HG03175 (cell line): ENCODE results near the gene ADORA1.

Experiments
- ATAC-seq: cut with Tn5 transposase; IDR thresholded peaks from one replicate; pipeline ENCODE4 v1.9.1; 2021; ENCODE audit warnings: mild to moderate bottlenecking, moderate library complexity; ENCODE audit not compliant: unreplicated experiment

The ADORA1 gene

GRCh38 chr1:203185585-203185984, 58.1 kb downstream of the ADORA1 start:
- no peak for ATAC-seq

- ATAC-seq: no peak
Observed at GRCh38 chr1:203186091-203186445, 58.5 kb downstream of the ADORA1 start.

DNA sequence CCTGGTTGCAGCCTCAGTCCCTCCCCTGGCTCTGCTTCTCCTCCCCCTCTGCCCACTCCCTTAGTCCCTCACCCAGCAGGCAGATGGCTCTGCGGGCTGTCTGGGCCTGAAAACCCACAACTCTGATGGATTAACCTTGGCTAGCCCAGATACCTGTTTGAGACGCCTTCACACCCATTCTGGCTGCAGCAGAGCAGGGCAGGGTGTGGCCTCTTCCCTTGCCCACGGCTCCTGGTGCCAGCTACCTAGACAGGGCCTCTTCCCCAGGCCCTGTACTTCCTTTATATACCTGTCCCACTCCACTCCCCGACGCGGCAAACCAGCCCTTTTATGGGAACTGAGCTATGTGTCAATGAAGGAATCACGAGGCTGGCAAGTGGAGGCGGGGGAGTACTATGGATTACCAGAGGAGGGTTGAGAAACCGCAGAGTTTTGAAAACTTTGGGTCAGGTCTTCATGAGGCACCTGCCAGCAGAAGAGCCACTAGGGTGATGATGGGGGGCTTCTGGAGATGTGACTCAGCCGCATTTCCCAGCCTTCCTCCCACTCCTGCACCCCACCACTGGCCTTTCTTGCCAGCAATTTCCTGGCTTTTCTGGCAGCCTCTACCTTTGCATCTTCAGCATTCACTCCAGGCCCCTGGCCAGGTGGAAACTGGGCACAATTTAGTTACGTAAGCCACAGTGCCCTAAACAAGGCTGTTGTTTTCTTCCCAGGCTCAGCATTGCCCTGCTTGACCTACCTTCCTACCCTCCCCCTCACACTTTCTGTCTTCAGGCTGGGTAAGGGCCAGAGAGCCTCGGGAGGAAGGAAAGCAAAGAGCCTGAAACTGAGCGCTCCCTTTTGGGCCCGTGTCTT, 59.1 kb downstream of the ADORA1 start, which contains the start of gene CHI3L1:
Gene CHI3L1 (minus strand): TSS at position 259 of the 858 bp plus-strand sequence. CDS start 81 bp downstream, at position 178.
- ATAC-seq: no peak

GRCh38 chr1:203187304-203187685, 59.8 kb downstream of the ADORA1 start:
- ATAC-seq: no peak

GRCh38 chr1:203187689-203188264, 60.3 kb downstream of the ADORA1 start:
- no peak for ATAC-seq

DNA sequence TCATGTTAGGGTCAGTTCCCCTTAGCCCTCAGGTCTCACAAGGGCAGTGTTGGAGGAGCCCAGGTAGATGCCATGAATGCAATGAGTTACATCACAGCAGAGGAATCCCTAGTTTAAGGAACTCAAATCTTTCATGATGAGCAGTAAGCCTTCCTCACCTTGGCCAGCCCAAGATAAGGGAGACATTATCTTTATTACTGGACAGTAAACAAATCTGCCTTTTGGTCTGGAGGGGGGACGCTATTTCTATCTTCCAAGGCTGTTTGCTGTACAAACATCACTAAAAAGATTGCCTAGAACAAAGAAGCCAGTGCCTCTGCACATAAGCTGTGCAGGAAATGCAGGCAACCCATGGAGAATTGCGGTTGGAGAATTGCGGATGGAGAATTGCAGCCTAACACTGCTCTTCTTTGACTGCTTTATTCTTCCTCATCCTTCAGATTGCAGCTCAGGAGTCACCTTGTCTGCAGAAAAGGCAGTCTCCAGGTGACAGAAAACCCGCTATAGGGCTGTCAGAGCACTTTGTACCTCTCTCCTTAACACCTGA, 61.2 kb downstream of the ADORA1 start:
- no peak for ATAC-seq

- ATAC-seq: no peak
Observed at GRCh38 chr1:203189951-203190352, 62.4 kb downstream of the ADORA1 start.

GRCh38 chr1:203190949-203191348, 63.4 kb downstream of the ADORA1 start:
- ATAC-seq: no peak

- no peak for ATAC-seq
Observed at GRCh38 chr1:203196371-203196770, 68.8 kb downstream of the ADORA1 start.

DNA sequence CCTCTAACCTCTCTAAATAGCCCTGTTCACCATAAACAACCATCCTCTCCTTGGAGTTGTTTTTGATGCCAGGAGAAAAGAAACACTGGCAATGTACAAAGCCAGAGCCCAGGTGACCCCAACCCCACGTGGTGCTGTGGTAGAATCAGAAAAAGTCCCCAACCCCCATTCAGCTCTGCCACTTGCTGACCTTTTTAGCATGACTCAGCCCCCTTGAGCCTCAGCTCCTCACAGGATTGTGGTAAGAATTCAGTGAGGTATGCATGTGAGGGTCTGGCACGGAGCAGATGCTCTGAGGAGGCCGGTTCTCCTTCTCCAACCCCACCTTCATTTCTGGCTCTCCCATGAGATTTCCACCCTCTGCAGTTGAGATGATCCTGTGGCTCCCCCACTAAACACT, 70.1 kb downstream of the ADORA1 start:
- ATAC-seq: no peak

DNA sequence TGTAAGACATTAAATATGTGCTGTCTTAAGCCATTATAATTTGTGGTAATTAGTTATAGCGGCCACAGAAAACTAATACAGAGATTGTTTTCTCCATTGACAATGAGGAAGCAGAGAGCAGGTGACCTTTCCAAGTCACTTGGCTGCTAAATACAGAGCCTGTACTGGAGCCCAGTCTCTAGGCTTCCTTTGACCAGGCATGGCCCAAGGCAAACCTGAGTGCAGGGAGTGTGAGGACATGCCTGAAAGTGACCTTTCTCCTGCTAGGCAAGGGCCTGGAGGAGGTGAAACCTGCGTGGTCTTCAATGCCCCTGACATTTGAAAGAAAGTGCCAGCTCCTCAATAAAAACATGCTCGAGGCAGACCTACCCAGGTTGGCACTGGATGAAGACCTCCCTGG, 71.5 kb downstream of the ADORA1 start:
- ATAC-seq: no peak

- no peak for ATAC-seq
Observed at GRCh38 chr1:203199481-203199815, 71.9 kb downstream of the ADORA1 start.

DNA sequence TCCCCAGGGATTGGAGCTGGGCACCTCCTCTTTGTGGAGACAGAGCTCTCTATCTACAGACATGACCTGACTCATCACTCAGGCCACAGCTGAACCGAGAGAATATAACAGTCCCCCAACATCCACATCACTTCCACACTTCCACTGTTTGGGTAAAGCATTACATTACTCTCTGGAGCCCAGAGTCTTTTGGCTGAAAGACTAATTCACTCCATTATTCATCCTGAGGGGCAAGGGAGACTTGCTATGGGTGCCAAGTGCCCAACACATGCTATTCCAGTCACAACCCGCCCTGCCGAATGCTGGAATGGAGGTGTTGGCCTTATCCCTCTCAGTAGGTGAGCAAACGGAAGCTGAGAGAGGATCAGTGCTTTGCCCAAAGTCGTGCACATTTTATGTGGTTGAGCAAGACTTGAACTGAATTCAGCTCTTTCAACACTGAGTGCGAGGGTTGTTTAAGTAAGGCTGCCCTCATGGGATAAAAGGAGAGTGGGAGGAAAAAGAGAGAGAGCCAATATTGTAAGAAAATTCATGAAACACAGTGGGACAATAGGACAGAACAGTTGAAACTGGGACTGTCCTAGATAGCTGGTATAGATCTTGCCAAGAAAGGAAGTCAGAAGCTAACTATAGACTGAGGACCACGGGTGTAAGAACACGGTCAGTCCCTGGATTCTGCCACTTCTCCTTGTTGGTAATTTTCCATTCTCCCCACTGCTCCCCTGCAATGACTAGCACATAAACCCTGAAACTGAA, 72.5 kb downstream of the ADORA1 start:
- no peak for ATAC-seq

GRCh38 chr1:203200916-203201315, 73.4 kb downstream of the ADORA1 start:
- no peak for ATAC-seq

DNA sequence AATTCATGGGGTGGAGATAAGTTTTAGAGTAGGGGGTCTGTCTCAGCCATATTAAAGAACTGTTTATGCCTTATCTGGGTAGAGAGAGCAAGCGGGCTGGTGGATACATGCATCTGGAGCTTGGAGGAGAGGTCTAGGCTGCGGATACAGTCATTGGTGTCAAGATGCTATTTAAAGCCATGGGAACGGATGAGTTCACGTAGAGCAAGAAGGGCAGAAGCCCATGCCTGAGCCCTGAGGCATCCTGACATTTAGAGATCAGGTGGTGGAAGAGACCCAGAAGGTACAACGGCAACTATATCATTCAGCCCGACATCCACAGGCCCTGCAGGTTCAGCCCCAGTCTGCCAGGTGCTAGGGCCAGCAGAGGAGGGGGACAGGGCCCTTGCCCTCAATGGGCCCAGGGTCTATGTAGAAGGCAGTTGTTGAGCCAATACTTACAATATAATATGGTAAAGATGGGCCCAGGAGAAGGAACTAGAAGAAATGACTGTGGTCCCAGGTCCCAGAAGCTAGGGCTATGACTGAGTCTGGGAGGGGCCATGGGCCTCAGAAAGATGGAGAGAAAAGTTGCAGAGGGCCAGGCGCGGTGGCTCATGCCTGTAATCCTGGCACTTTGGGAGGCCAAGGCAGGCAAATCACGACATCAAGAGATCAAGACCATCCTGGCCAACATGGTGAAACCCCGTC, 74.1 kb downstream of the ADORA1 start:
- no peak for ATAC-seq

- ATAC-seq: no peak
Observed at GRCh38 chr1:203202431-203203245, 75.1 kb downstream of the ADORA1 start.

GRCh38 chr1:203204756-203205155, 77.2 kb downstream of the ADORA1 start:
- no peak for ATAC-seq

GRCh38 chr1:203206129-203206687, 78.7 kb downstream of the ADORA1 start:
- no peak for ATAC-seq

GRCh38 chr1:203207751-203208150, 80.2 kb downstream of the ADORA1 start:
- ATAC-seq: no peak

- ATAC-seq: no peak
Observed at GRCh38 chr1:203208181-203208580, 80.7 kb downstream of the ADORA1 start.
